NK-92 treated with Interleukin-12 subunit alpha and Interleukin-12 subunit beta, amount 100 ng/mL, for 24 hours (cell line): ENCODE results near the gene CENPO.

Source experiments
- DNase-seq: peaks from one replicate; lab custom pipeline; 2025; lab: John Stamatoyannopoulos, UW

Gene CENPO

GRCh38 chr2:24863641-24864040 is 70.4 kb downstream of the CENPO start:
- DNase-seq: no peak

GRCh38 chr2:24866946-24867345 is 73.7 kb downstream of the CENPO start:
- DNase-seq: no peak

- no peak for DNase-seq
These were observed 77.2 kb downstream of the CENPO start for GRCh38 chr2:24870440-24870839.

DNA sequence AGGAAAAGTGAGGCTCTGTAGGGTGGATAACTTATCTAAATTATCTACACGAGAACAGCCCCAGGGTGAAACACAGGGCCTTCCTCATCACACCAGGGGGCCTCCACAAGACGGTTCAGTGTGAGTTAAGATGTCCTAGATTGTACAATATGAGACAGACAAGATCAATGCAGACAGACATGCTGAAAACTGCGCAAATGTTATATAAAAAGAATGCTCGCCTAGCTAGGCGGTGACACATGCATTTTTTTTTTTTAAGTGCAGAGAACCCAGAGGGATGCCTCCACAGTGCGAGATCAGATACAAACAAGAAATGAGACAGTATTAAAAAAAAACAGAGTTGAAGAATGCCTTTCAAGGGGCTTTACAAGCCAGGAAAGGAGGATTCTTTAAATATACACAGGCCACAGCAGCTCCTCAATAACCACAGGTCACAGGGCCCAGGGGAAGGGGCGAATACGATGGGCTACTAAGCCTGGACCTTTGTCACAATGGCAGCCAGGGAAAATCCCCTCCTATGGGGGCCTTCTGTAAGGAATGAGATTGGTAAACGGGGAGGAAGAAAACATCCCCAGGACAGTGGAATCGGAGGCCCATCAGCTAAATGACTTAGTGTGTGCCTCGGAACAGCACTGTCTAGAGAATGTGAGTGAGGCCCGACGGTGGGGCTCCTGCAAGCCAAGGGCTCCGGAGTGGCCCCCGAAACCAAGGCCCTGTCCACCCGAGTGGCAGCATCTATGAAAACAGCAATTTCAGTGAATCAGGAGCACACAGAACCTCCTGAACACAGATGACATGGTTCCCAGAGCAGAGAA is 77.9 kb downstream of the CENPO start:
- DNase-seq: no peak

- no peak for DNase-seq
These were observed 78.7 kb downstream of the CENPO start for GRCh38 chr2:24871852-24872333.
